Activated CD4-positive, alpha-beta memory T cell treated with anti-CD3 and anti-CD28 coated beads for 36 hours (primary cell): ENCODE data around the gene EML6. TPM values are rescaled to one million over a fixed set of nuclear protein-coding genes. Genes with fewer than 3 reads are reported as not detected.
A peak's percentile ranks its signal among the peaks of the same experiment; 100 is the strongest.

Experiments used
- CTCF ChIA-PET: fragments of 350-600 bp; sonication (Branson Sonifier 250); formaldehyde crosslinking; loops from one replicate; lab custom pipeline; 2021; ENCODE audit warnings: antibody characterized with exemption, inconsistent platforms; lab: Charles Lee
- POLR2A ChIA-PET: fragments of 350-600 bp; sonication (Branson Sonifier 250); formaldehyde crosslinking; loops from one replicate; lab custom pipeline; 2021; ENCODE audit warnings: antibody characterized with exemption; lab: Charles Lee
- DNase-seq: peaks from one replicate; pipeline ENCODE4 v3.0.0-alpha.2; 2020
- H3K27ac Mint-ChIP-seq: one replicate; pipeline ENCODE4 v1.8.0; 2021; ENCODE audit warnings: mixed read lengths
- H3K27me3 Mint-ChIP-seq: one replicate; pipeline ENCODE4 v1.8.0; 2021; ENCODE audit warnings: mixed read lengths
- H3K36me3 Mint-ChIP-seq: one replicate; pipeline ENCODE4 v1.8.0; 2021; ENCODE audit warnings: mixed read lengths
- H3K4me1 Mint-ChIP-seq: one replicate; pipeline ENCODE4 v1.8.0; 2021; ENCODE audit warnings: low read depth, mixed read lengths
- H3K4me3 Mint-ChIP-seq: one replicate; pipeline ENCODE4 v1.8.0; 2021; ENCODE audit warnings: mild to moderate bottlenecking, mixed read lengths
- H3K9me3 Mint-ChIP-seq: one replicate; pipeline ENCODE4 v1.8.0; 2021; ENCODE audit warnings: mixed read lengths
- intact Hi-C: fragments of 100-400 bp; cut with micrococcal nuclease; formaldehyde crosslinking; loops from one replicate; pipeline ENCODE4 v1.15.1; 2023
- total RNA-seq, 2 experiments: library from RNA; stranded (reverse); gene quantifications; one replicate each; pipeline ENCODE4 v1.2.3, GENCODE V29; 2021

The EML6 gene
- total RNA-seq, 2 experiments from 2014 or later: 0.46 to 0.50 TPM

DNA sequence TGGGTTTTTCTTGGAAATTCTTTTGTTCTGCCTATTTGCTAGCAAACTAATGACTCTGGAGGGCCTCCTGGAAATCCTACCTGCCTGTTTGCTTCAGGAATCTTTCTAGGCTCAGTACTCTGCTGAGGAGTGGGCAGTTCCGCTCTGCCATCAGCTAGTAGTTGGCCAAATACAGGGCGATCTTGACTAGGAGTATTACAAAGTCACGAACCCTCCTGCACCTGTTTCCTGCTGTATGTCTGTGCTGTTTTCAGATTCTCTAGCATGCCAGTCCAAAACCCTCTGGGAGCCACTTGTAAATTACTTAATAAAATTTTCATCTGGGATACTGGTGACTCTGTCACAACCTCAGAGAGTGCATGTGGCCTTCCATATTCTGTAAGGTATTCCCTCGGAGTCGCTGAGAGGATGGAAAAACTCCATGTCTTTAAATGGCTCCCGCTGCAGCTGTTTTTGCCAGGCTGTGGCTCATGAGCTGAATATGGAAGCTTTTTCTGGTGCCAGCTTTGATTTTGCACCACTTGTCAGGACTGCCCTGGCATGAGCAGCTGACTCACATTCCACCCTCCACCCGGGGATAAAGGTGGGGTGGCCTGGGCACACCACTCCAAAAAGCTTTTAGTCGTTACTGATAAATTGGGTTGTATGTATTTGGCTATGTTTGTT is 203.8 kb downstream of the EML6 start:
- Mint-ChIP-seq H3K36me3 (no peaks in the 10 kb centered on the region), H3K27ac (no peak overlapping the region), H3K4me1 (no peaks in the 10 kb centered on the region), H3K27me3 (peaks cover 9% of the 10 kb centered on the region), H3K4me3 (no peak overlapping the region), H3K9me3 (peaks cover 7% of the 10 kb centered on the region)
- ChIA-PET POLR2A (no interaction called here), CTCF (no interaction called here)
- intact Hi-C loops: no loop called here
- DNase-seq: no peak

DNA sequence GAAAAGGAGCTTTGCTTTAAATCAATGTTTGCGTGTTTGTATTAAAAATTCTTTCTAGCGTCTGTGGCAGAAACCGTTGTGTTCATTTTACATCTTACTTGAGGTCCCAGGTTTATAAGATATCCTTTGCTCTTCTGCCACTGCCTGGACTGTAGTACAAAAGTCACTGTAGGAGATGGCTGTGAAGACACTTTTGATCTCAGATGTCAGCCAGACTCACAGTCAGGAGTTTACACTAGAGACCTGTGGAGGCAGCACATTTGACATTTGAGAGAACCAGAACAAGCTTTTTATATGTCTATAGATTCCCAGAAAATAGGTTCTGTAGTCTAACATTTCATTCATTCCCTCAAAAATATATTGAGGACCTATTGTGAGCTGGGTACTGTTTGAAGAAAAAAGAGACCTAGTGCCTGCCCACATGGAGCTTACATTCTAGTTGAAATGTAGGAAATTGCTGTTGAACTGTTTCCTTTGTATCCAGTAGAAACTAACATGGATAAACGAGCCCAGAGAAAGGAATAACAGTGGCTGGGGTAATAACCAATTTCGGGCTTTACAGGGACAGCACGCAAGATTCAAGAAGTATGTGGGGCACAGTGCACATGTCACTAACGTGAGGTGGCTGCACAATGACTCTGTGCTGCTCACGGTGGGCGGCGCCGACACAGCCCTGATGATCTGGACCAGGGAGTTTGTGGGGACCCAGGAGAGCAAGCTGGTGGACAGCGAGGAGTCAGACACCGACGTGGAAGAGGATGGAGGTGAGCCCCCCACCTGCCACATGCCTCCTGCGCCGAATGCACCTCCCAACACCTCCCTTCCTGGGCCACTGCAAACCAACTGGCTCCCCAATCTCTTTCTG is 204.5 kb downstream of the EML6 start:
- no peak overlapping the region for H3K27ac Mint-ChIP-seq
- peaks cover 7% of the 10 kb centered on the region for H3K9me3 Mint-ChIP-seq
- peaks cover 7% of the 10 kb centered on the region for H3K27me3 Mint-ChIP-seq
- CTCF ChIA-PET: no interaction called here
- no peaks in the 10 kb centered on the region for H3K4me1 Mint-ChIP-seq
- POLR2A ChIA-PET: no interaction called here
- intact Hi-C loops: no loop called here
- no peaks in the 10 kb centered on the region for H3K36me3 Mint-ChIP-seq
- no peak for DNase-seq
- H3K4me3 Mint-ChIP-seq: no peak overlapping the region

DNA sequence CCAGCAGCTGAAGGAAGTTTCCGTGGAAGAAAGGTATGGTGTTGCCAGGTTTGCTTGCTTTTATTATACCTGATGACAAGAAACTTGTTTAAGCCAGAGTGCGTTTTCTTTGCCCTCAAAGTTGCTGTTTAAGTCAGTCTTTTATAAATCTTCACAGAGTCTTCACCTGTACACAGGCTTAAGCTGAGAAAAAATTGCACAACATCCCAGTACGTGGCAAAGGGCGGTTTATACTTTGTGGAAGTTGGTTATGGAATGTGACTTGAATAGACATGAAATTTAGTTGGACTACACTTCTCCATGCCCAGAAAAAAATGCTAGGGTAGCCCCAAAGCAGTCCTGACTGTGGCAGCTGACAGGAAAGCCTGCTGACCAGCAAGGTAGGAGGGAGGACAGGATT is 205.3 kb downstream of the EML6 start:
- H3K27me3 Mint-ChIP-seq: peaks cover 7% of the 10 kb centered on the region
- POLR2A ChIA-PET: no interaction called here
- CTCF ChIA-PET: no interaction called here
- no peaks in the 10 kb centered on the region for H3K36me3 Mint-ChIP-seq
- no peak overlapping the region for H3K27ac Mint-ChIP-seq
- H3K4me3 Mint-ChIP-seq: no peak overlapping the region
- no peaks in the 10 kb centered on the region for H3K4me1 Mint-ChIP-seq
- intact Hi-C loops: no loop called here
- no peak for DNase-seq
- peaks cover 7% of the 10 kb centered on the region for H3K9me3 Mint-ChIP-seq

DNA sequence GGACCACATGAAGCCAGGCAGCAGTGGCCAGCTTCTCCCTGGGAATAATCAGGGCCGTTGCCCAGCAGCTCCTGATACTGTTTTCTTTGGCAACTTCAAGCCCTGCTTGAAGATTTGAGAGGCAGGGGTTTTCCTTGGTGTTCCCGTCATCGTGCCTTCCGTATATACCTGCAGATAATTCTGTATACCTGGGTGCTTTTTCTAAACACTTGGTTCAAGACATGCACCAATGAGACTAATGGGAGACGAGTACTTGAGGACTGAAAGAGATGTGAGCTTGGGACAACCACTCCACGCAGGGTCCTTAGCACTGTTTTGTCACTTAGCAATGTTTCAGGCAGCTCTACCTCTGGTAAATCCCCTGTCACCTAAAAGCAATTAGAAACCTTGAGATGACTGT is 208.0 kb downstream of the EML6 start:
- ChIA-PET CTCF (no interaction called here), POLR2A (no interaction called here)
- H3K27me3 Mint-ChIP-seq: peaks cover 4% of the 10 kb centered on the region
- H3K4me1 Mint-ChIP-seq: no peaks in the 10 kb centered on the region
- no peaks in the 10 kb centered on the region for H3K36me3 Mint-ChIP-seq
- H3K27ac Mint-ChIP-seq: no peak overlapping the region
- no peak overlapping the region for H3K4me3 Mint-ChIP-seq
- intact Hi-C loops: no loop called here
- no peak for DNase-seq
- H3K9me3 Mint-ChIP-seq: peaks cover 7% of the 10 kb centered on the region

DNA sequence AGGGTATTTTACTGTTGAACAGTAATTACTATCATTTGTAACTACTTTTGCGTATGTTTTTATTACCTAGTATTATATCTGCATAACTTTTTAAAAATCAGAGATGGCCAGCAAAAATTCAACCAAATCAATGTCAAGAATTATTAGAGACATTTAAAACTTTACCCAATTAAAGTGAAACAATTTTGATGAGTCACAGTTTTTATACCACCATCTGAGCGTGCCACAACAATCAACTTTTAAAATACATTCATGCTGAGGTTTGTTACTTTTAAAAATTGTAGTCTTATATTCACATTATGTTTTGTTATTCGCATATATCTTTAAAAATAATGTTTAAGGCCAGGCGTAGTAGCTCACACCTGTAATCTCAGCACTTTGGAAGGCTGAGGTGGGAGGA is 211.9 kb downstream of the EML6 start:
- CTCF ChIA-PET: no interaction called here
- no peaks in the 10 kb centered on the region for H3K36me3 Mint-ChIP-seq
- H3K4me1 Mint-ChIP-seq: no peaks in the 10 kb centered on the region
- H3K27ac Mint-ChIP-seq: no peak overlapping the region
- H3K4me3 Mint-ChIP-seq: no peak overlapping the region
- DNase-seq: no peak
- POLR2A ChIA-PET: no interaction called here
- intact Hi-C loops: no loop called here
- H3K9me3 Mint-ChIP-seq: peaks cover 14% of the 10 kb centered on the region
- H3K27me3 Mint-ChIP-seq: peaks cover 4% of the 10 kb centered on the region

DNA sequence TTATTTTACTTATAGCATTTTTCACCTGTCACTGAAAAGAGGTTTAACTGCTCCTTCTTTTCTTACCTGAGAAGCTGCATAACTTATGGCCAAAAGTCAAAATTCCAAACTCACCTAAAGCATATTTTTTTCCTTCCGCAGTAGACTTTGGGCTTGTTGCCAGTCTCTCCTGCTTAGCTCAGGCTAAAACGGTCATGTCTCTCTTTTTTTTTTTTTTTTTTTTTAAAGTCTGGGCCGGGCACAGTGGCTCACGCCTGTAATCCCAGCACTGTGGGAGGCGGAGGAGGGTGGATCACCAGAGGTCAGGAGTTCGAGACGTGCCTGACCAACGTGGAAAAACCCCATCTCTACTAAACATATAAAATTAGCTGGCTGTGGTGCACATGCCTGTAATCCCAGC is 213.3 kb downstream of the EML6 start:
- no peak overlapping the region for H3K4me3 Mint-ChIP-seq
- H3K27ac Mint-ChIP-seq: no peak overlapping the region
- ChIA-PET CTCF (no interaction called here), POLR2A (no interaction called here)
- no peaks in the 10 kb centered on the region for H3K36me3 Mint-ChIP-seq
- no peaks in the 10 kb centered on the region for H3K4me1 Mint-ChIP-seq
- intact Hi-C loops: no loop called here
- H3K9me3 Mint-ChIP-seq: peaks cover 14% of the 10 kb centered on the region
- DNase-seq: no peak
- H3K27me3 Mint-ChIP-seq: no peaks in the 10 kb centered on the region

DNA sequence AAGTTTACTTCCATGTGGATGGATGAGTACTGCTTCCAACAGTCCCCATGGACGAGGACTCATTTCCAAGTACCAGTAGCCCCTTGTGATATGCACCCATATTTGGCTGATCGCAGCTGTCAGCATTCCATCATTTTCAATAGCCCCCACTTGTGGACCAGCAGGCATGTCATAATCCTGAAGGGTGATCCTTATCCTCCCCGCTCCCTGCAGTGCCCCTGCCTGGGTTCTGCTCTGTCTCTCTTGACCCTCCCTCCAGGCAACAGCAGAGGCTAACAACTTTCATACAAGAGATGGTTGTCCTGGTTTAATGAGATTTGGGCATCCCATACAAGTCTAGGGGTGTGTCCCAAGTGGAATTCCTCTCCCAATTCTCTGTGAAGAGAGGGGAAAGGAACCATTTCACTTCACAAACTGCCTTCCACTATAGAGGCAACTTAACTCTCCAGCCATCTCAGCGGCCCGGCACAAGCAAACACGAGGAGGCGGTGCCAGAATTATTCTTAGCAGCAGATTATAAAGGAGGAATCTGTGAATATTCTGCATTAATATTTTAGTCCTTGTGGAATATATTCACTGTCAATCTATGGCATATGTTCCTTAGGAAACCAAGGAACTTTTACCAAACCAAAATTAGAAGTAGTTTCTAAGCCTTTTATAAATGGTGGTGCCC is 216.1 kb downstream of the EML6 start:
- intact Hi-C loops: loop anchor here (5.0 kb wide), 1 partner anchor 37 kb away; no protein-coding TSS in a partner anchor
- POLR2A ChIA-PET: no interaction called here
- no peak overlapping the region for H3K4me3 Mint-ChIP-seq
- no peaks in the 10 kb centered on the region for H3K36me3 Mint-ChIP-seq
- no peaks in the 10 kb centered on the region for H3K27me3 Mint-ChIP-seq
- no peaks in the 10 kb centered on the region for H3K4me1 Mint-ChIP-seq
- H3K27ac Mint-ChIP-seq: no peak overlapping the region
- DNase-seq: no peak
- CTCF ChIA-PET: no interaction called here
- H3K9me3 Mint-ChIP-seq: peaks cover 14% of the 10 kb centered on the region

DNA sequence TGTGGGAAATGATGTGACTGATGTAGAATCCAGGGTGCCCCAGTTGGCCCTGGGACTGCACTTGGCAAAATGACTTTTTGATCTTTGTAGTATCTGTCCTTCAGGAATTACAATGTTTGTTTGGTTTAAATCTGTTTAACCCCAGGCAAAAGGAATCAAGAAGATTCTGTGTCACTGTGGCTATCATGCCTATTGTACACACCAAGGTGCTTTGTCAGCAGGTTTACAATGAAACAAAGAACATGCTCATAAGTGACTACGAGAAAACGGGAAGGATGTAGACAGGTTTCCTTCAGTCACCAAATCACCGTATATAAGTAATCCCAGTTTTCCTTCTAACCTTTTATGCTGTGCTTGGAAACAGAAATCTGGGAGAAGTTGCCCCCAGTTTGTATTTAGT is 217.3 kb downstream of the EML6 start:
- peaks cover 6% of the 10 kb centered on the region for H3K4me1 Mint-ChIP-seq
- H3K9me3 Mint-ChIP-seq: peaks cover 14% of the 10 kb centered on the region
- intact Hi-C loops: loop anchor here (5.0 kb wide), 1 partner anchor 38 kb away; no protein-coding TSS in a partner anchor
- POLR2A ChIA-PET: no interaction called here
- no peaks in the 10 kb centered on the region for H3K36me3 Mint-ChIP-seq
- no peaks in the 10 kb centered on the region for H3K27me3 Mint-ChIP-seq
- CTCF ChIA-PET: interaction anchor here (1.2 kb wide), 1 partner anchor 41 kb away, joined by 3 read pairs; no protein-coding TSS in a partner anchor
- H3K4me3 Mint-ChIP-seq: no peak overlapping the region
- no peak for DNase-seq
- H3K27ac Mint-ChIP-seq: no peak overlapping the region

DNA sequence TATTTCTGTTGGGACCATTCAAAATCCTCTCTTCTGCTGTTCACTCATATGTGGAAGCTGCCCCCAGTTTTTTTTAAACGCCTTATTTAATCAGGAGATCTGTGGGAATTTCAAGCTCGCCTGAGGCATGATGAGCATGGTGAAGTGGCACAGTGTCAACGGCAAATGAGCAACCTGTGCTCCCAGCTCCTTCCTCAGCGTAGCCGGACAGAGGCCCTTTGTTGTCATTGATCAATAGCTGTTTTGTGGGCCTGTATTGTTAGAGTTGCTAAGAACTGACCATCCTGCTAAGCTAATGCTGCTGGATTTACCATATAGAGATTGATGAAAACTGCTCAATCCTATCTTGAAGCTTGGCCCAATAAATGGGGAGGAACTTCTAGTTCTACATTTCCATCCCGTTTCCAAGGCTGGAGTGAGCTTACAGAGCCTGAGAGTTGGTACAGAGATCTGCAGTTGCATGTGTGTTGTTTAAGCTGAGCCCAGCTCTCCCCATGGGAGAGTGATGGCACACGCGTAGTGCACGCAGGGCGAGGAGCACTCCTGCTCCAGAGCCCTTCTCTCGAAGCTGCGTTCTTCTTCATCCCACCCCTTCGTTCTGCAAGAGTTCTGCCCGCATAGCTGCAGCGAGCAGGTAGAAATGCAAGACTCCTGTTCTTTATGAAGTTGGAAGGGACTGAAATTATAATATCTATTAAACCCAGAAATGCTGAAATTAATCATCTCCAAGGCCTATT is 218.0 kb downstream of the EML6 start:
- no peak for DNase-seq
- no peaks in the 10 kb centered on the region for H3K36me3 Mint-ChIP-seq
- ChIA-PET POLR2A (no interaction called here), CTCF (interaction anchor here (1.2 kb wide), 1 partner anchor 42 kb away, joined by 3 read pairs; no protein-coding TSS in a partner anchor)
- H3K27ac Mint-ChIP-seq: no peak overlapping the region
- intact Hi-C loops: loop anchor here (5.0 kb wide), 1 partner anchor 39 kb away; no protein-coding TSS in a partner anchor
- peaks cover 14% of the 10 kb centered on the region for H3K9me3 Mint-ChIP-seq
- H3K27me3 Mint-ChIP-seq: no peaks in the 10 kb centered on the region
- H3K4me1 Mint-ChIP-seq: peaks cover 6% of the 10 kb centered on the region
- no peak overlapping the region for H3K4me3 Mint-ChIP-seq

DNA sequence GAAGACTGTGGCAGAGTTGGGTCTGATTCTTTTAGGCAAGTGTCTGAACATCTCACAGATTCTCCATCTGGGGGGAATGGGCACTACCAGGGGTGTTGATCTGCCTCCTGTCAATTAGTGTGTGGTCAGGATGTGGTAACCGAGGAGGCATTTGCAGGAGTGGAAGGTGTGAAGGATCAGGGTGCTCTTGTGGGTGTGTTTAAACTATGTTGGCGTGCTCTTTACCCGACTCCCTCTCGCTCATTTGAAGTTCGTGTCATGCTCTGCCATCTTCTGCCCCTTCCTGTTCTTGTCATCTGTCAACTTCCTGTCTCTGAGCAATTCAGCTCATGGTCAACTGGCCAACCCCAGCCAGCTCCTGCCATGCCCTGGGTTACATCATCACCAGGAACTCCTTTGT is 218.9 kb downstream of the EML6 start:
- peak; percentile 38 for DNase-seq
- Mint-ChIP-seq H3K4me3 (no peak overlapping the region), H3K4me1 (peaks cover 6% of the 10 kb centered on the region), H3K27me3 (no peaks in the 10 kb centered on the region), H3K36me3 (no peaks in the 10 kb centered on the region), H3K9me3 (peaks cover 14% of the 10 kb centered on the region), H3K27ac (no peak overlapping the region)
- ChIA-PET CTCF (no interaction called here), POLR2A (no interaction called here)
- intact Hi-C loops: loop anchor here (5.0 kb wide), 1 partner anchor 40 kb away; no protein-coding TSS in a partner anchor

DNA sequence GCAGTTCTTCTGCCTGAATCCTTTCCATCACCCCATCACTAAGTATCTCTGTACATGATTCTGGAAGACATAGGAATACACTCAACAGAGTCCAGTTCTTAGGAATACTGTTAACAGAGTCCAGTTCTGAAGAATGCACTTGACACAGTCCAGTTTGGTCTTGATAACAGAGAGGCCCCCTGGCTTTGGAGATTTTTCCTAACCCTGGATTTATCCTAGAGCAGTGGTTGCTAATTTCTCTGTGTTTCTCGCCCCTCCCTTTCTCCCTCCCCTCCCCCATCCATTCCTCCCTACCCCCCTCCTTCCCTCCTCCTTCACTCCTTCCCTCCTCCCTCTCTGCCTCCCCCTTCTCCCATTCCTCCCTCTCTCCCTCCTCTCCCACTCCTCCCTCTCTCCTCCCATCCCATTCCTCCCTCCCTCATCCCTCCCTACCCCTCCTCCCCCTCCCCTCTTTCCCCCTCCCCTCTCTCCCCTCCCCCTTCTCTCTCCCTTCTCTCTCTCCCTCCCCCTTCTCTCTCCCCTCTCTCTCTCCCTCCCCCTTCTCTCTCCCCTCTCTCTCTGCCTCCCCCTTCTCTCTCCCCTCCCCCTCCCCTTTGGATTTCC is 221.4 kb downstream of the EML6 start:
- Mint-ChIP-seq H3K27ac (no peak overlapping the region), H3K27me3 (no peaks in the 10 kb centered on the region), H3K4me1 (peaks cover 6% of the 10 kb centered on the region), H3K4me3 (no peak overlapping the region), H3K9me3 (no peaks in the 10 kb centered on the region), H3K36me3 (no peaks in the 10 kb centered on the region)
- intact Hi-C loops: loop anchor here (5.0 kb wide), 1 partner anchor 43 kb away; no protein-coding TSS in a partner anchor
- DNase-seq: no peak
- CTCF ChIA-PET: no interaction called here
- POLR2A ChIA-PET: no interaction called here
